VCaP (cell line): ENCODE data around the gene PLEKHD1.

ENCODE experiments used
- H3K27ac ChIP-seq: fragments of 450-650 bp; 2 replicates; pipeline ENCODE4 v1.5.1; 2017
- TF ChIP-seq, protein P1 (sequence below): fragments of 450-650 bp; conservative IDR thresholded peaks from 2 replicates; pipeline ENCODE4 v1.5.1; 2017; ENCODE audit warnings: mild to moderate bottlenecking, moderate library complexity

PLEKHD1 gene

DNA sequence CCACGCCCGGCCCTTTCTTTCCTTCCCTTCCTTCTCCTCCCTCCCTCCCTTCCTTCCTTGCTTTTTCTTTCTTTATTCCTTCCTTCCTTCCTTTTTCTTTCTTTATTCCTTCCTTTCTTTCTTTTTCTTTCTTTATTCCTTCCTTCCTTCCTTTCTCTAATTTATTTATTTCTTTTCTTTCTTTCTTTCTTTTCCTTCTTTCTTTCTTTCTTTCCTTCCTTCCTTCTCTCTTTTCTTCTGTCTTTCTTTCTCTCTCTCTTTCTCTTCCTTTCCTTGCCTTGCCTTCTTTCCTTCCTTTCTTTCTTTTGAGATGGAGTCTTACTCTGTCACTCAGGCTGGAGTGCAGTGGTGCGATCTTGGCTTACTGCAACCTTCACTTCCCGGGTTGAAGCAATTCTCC lies 74.2 kb downstream of the PLEKHD1 start:
- TF ChIP-seq, protein P1, sequence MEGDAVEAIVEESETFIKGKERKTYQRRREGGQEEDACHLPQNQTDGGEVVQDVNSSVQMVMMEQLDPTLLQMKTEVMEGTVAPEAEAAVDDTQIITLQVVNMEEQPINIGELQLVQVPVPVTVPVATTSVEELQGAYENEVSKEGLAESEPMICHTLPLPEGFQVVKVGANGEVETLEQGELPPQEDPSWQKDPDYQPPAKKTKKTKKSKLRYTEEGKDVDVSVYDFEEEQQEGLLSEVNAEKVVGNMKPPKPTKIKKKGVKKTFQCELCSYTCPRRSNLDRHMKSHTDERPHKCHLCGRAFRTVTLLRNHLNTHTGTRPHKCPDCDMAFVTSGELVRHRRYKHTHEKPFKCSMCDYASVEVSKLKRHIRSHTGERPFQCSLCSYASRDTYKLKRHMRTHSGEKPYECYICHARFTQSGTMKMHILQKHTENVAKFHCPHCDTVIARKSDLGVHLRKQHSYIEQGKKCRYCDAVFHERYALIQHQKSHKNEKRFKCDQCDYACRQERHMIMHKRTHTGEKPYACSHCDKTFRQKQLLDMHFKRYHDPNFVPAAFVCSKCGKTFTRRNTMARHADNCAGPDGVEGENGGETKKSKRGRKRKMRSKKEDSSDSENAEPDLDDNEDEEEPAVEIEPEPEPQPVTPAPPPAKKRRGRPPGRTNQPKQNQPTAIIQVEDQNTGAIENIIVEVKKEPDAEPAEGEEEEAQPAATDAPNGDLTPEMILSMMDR: no peak
- H3K27ac ChIP-seq: no peak overlapping the region

DNA sequence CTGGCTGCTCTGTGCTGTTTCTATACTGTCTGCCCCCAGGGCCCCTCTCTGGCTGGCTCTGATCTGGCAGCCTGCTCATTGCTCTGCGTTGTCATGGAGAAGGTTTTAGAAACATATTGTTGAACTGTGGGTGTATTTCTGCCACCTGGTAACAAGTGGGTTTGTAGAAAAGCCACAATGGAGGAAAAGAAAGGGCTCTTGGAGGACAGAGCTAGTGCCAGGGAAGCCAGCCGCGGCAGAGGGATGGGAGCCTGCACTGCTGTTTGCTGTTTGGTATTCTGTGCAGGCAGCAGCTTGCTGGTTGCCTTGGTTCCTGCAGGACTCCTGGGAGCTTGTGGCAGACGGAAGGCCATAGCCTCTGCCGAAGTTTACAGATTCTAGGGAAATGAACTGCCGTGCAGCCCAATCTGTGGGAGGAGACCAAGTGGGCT lies 75.1 kb downstream of the PLEKHD1 start:
- H3K27ac ChIP-seq: no peak overlapping the region
- TF ChIP-seq, protein P1: no peak

DNA sequence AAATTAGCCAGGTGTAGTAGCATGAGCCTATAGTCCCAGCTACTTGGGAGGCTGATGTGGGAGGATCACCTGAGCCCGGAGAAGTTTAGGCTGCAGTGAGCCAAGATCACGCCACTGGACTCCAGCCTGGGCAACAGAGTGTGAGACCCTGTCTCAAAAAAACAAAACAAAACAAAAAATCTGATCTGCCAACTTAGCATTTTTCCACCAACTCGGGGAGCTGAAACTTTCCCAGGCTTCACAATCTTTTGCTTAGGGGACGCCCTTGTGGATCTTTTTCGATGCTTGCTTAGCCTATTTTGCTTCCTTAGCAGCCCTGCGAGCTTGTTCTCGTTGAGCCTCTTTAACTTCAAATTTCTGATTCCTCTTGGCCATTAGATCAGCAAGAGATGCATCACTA lies 76.3 kb downstream of the PLEKHD1 start:
- no peak overlapping the region for H3K27ac ChIP-seq
- TF ChIP-seq, protein P1: no peak

DNA sequence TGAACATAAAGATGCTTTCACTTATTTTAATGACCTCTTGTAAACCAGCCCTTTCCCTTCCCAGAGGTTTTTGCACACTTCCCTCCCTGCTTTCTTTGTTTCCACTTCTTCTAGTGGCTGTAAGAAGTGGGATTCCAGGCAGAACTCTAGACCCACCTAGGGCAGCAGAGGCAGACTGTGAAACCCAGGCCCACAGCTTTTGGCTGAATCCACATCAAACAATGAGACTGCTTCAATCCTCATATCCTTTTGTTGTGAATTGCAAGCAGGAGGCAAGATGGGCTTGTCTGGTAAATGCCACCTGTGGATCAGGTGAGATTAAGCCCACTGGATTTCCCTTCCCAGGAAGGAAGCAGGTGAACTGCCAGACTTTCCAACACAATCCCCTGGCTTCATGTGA lies 77.4 kb downstream of the PLEKHD1 start:
- TF ChIP-seq, protein P1: no peak
- no peak overlapping the region for H3K27ac ChIP-seq

DNA sequence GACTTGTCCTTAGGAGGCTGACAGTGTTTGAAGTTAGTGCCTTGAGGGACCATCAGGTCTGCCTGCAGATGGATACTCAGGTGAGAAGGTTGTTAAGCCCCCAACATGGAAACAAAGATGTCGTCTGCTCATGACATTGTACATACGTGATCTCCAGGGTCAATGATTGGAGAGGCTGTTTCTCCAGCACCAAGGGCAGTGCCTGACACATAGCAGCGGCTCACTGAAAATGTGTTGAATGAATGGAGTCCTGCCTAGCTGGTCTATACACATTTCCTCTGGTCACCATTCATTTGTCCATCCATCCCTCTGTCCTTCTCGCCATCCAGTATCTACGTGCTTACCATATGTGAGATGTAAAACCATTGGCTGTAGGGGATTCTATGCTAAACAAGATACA lies 83.0 kb downstream of the PLEKHD1 start:
- no peak overlapping the region for H3K27ac ChIP-seq
- TF ChIP-seq, protein P1: no peak

DNA sequence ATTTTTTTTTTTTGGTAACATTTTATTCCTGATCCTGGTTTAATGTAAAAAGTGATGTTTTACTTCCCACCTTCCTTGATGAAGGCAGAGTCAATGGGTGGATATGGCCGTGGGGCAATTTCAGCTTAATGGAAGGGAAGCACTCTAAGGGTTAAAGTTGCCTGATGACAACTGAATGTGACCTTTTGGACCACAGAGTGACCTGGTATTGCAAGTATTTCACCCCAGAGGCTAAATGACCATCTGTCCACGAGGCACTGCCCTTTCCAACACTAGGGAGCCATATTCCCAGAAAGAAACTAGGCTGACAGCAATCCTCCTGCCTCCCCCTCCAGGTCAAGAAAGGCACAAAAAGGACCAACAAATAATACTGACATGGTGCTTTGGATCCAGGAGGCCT lies 85.3 kb downstream of the PLEKHD1 start:
- TF ChIP-seq, protein P1: no peak
- H3K27ac ChIP-seq: no peak overlapping the region

DNA sequence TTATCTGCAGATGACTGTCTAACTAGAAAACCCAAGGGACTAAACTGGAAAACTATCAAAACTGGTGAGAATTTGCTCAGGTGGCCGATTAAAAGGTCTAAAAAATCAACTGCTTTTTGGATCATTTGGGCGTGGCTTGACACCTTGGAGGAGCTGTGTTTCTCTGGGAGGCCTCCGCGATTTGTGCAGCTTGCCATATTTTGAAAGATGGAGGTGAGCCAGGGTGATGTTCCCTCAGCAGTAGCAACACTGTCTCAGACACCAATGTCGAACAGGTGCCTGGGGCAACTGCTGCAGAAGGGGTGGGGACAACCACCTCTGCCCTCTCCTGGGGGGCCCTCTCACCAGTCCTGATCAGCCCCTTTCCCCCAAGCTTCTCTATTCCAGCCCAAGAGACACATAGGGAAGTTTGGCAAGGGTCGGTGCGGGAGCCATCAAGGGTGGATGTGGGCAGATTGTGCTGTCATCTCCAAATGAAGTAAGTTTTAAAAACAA lies 86.4 kb downstream of the PLEKHD1 start:
- TF ChIP-seq, protein P1: no peak
- H3K27ac ChIP-seq: no peak overlapping the region
